HepG2 (cell line): ENCODE results near the gene MSL3B.
A peak's percentile ranks its signal among the peaks of the same experiment; 100 is the strongest.

Source experiments
- NFKB2 ChIP-seq: sonication (generic); formaldehyde crosslinking; IDR thresholded peaks from 2 replicates; pipeline ENCODE4 v1.4.0; 2020; ENCODE audit warnings: missing genetic modification reagents, borderline replicate concordance
- PITX1 ChIP-seq: sonication (generic); formaldehyde crosslinking; IDR thresholded peaks from 2 replicates; pipeline ENCODE4 v1.5.1; 2020; ENCODE audit warnings: mild to moderate bottlenecking, missing genetic modification reagents
- SP140L ChIP-seq: sonication (generic); formaldehyde crosslinking; IDR thresholded peaks from 2 replicates; pipeline ENCODE4 v1.4.0; 2020; ENCODE audit warnings: missing genetic modification reagents, borderline replicate concordance
- SPEN ChIP-seq: sonication (generic); formaldehyde crosslinking; IDR thresholded peaks from 2 replicates; pipeline ENCODE4 v1.5.1; 2020; ENCODE audit warnings: low read depth, mild to moderate bottlenecking, missing genetic modification reagents
- TMF1 ChIP-seq: sonication (generic); formaldehyde crosslinking; IDR thresholded peaks from 2 replicates; pipeline ENCODE4 v1.8.1; 2022; ENCODE audit warnings: low read depth, missing genetic modification reagents
- ZBTB26 ChIP-seq: IDR thresholded peaks from 2 replicates; pipeline ENCODE4 v1.6.1; 2016; ENCODE audit warnings: missing compliant biosample characterization, missing genetic modification reagents, borderline replicate concordance
- ZBTB40 ChIP-seq, 2 experiments: fragments of 450-650 bp in 1 of 2; sonication (generic) in 1 of 2; formaldehyde crosslinking in 1 of 2; IDR thresholded peaks; 2 replicates each; pipeline versions ENCODE4 v1.6.1 to v1.8.0; 2016 to 2022; ENCODE audit warnings: antibody characterized with exemption in 1 of 2, mild to moderate bottlenecking in 1 of 2, missing genetic modification reagents in 1 of 2
- ZNF367 ChIP-seq: sonication (generic); formaldehyde crosslinking; IDR thresholded peaks from 2 replicates; pipeline ENCODE4 v1.4.0; 2020; ENCODE audit warnings: missing genetic modification reagents, borderline replicate concordance
- ZNF564 ChIP-seq: sonication (generic); formaldehyde crosslinking; IDR thresholded peaks from 2 replicates; pipeline ENCODE4 v1.8.1; 2023; ENCODE audit warnings: mild to moderate bottlenecking, missing genetic modification reagents
- ZNF619 ChIP-seq: sonication (generic); formaldehyde crosslinking; IDR thresholded peaks from 2 replicates; pipeline ENCODE4 v1.4.0; 2020; ENCODE audit warnings: mild to moderate bottlenecking, missing genetic modification reagents
- ZNF644 ChIP-seq: IDR thresholded peaks from 2 replicates; pipeline ENCODE4 v1.6.1; 2016; ENCODE audit warnings: low read depth
- ZNF773 ChIP-seq: sonication (generic); formaldehyde crosslinking; IDR thresholded peaks from 2 replicates; pipeline ENCODE4 v1.4.0; 2020; ENCODE audit warnings: missing genetic modification reagents, borderline replicate concordance
- ZNF781 ChIP-seq: sonication (generic); formaldehyde crosslinking; IDR thresholded peaks from 2 replicates; pipeline ENCODE4 v1.5.1; 2020; ENCODE audit warnings: borderline replicate concordance, mild to moderate bottlenecking, missing genetic modification reagents; ENCODE audit errors: not compliant biosample characterization
- ZSCAN9 ChIP-seq: IDR thresholded peaks from 2 replicates; pipeline ENCODE4 v1.6.1; 2016; ENCODE audit warnings: borderline replicate concordance

The MSL3B gene

GRCh38 chr2:233912691-233913423 is 44.7 kb upstream of the MSL3B start (continued):
- TF ChIP-seq ZBTB40 (IDR thresholded peaks at IDR 0.05): no peak
- TF ChIP-seq ZBTB40 (CRISPR knock-in tag; IDR thresholded peaks at IDR 0.05): 0 out of 2 replicates have a peak, but pooled peaks have one; percentile 50
- 0 out of 2 replicates have a peak, but pooled peaks have one; percentile 36 for TF ChIP-seq ZNF367
- TF ChIP-seq ZNF644: peak; percentile 63
- no peak for TF ChIP-seq ZNF619 (CRISPR knock-in tag)
- 0 out of 2 replicates have a peak, but pooled peaks have one; percentile 34 for TF ChIP-seq SPEN (CRISPR knock-in tag)
- TF ChIP-seq NFKB2: peak; percentile 72
- TF ChIP-seq ZNF564 (CRISPR knock-in tag): no peak
- peak; percentile 73; the same call in 1 of the 2 replicates for TF ChIP-seq ZBTB26 (CRISPR knock-in tag)
- TF ChIP-seq TMF1: 0 out of 2 replicates have a peak, but pooled peaks have one; percentile 49
- peak; percentile 71; the same call in 1 of the 2 replicates for TF ChIP-seq ZSCAN9
- peak; percentile 87; the same call in 1 of the 2 replicates for TF ChIP-seq SP140L (CRISPR knock-in tag)
- peak; percentile 73 for TF ChIP-seq ZNF781 (CRISPR knock-in tag)
- peak; percentile 73; the same call in 1 of the 2 replicates for TF ChIP-seq ZNF773 (CRISPR knock-in tag)
- TF ChIP-seq PITX1 (CRISPR knock-in tag): 0 out of 2 replicates have a peak, but pooled peaks have one; percentile 31
